Mucosa of rectum (tissue), 2 donors: ENCODE results near the gene TMBIM6.

Experiments used
- H3K27ac ChIP-seq, 2 donors: one replicate each; pipeline ENCODE4 v1.7.0; 2013; ENCODE audit warnings: inconsistent platforms in 2 of 2, low read depth in 2 of 2, low read length in 2 of 2
- H3K27me3 ChIP-seq, 2 donors: one replicate each; pipeline ENCODE4 v1.7.0; 2013; ENCODE audit warnings: low read length in 2 of 2; ENCODE audit not compliant: control insufficient read depth in 2 of 2, insufficient read depth in 2 of 2
- H3K36me3 ChIP-seq, 2 donors: one replicate each; pipeline ENCODE4 v1.7.0; 2013; ENCODE audit warnings: low read length in 2 of 2; ENCODE audit not compliant: control insufficient read depth in 2 of 2, insufficient read depth in 2 of 2
- H3K4me1 ChIP-seq, 2 donors: one replicate each; pipeline ENCODE4 v1.7.0; 2013; ENCODE audit warnings: low read length in 2 of 2, mild to moderate bottlenecking in 1 of 2; ENCODE audit not compliant: control insufficient read depth in 2 of 2, insufficient read depth in 2 of 2
- H3K4me3 ChIP-seq, 2 donors: one replicate each; pipeline ENCODE4 v1.7.0; 2013; ENCODE audit warnings: low read length in 2 of 2
- H3K9ac ChIP-seq, 2 donors: one replicate each; pipeline ENCODE4 v1.7.0; 2013; ENCODE audit warnings: low read length in 2 of 2, low read depth in 1 of 2, mild to moderate bottlenecking in 1 of 2
- H3K9me3 ChIP-seq, 2 donors: one replicate each; pipeline ENCODE4 v1.7.0; 2013; ENCODE audit warnings: low read length in 2 of 2; ENCODE audit not compliant: control insufficient read depth in 2 of 2
- donor health status: healthy.
- donor health status: Normal muscosa, but diverticular disease.

Gene TMBIM6

DNA sequence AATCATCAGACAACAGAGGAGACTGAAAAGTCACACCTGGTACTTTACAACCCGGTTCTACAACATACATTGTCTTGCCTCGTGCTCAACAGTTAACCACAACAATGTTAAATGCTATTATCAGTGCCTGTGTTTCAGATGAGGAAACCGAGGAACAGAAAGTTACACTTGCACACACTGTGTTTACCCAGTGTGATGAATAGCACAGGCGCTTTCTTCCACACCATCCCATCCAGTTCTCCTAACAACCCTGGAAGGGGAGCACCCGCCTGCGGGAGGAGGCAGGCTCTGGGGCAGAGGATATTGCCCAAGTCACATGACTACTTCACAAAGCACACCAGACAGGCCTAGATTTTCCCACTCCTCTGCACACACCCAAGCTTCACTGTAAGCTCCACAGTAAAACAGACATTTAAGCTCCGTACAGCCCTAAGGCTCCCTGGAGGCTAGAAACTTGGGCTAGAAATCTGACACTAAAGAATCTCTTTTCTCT, 65.0 kb downstream of the TMBIM6 start:
- H3K9ac ChIP-seq, result no peak overlapping the region
- H3K36me3 ChIP-seq, result no peaks in the 10 kb centered on the region
- H3K27me3 ChIP-seq, result no peaks in the 10 kb centered on the region
- no peak overlapping the region for H3K4me3 ChIP-seq
- no peaks in the 10 kb centered on the region for H3K9me3 ChIP-seq
- peaks cover 0 to 8% of the 10 kb centered on the region in 2 donors for H3K4me1 ChIP-seq
- H3K27ac ChIP-seq, result no peak overlapping the region

DNA sequence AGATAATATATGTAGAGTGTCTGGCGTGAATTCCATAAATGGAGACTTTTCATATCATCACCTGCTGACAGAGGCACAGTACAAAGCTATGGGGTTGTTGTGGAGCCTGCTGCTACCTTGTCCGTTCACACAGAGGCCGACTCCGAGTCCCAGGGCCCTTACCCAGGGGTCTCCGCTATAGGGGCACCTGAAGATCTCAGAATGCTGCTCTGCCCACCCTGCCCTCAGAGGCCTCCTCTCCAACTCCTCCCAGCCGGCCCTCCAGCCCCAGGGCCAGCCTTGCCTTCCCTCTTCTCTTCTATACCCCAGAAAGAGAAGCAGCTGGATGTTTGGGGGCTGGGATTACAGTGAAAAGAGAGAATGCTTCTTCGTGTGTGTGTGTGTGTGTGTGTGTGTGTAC, 65.5 kb downstream of the TMBIM6 start:
- Histone ChIP-seq H3K9ac (no peak overlapping the region), H3K4me3 (no peak overlapping the region), H3K36me3 (no peaks in the 10 kb centered on the region), H3K27ac (no peak overlapping the region), H3K27me3 (no peaks in the 10 kb centered on the region), H3K4me1 (peaks cover 0 to 8% of the 10 kb centered on the region in 2 donors), H3K9me3 (no peaks in the 10 kb centered on the region)

DNA sequence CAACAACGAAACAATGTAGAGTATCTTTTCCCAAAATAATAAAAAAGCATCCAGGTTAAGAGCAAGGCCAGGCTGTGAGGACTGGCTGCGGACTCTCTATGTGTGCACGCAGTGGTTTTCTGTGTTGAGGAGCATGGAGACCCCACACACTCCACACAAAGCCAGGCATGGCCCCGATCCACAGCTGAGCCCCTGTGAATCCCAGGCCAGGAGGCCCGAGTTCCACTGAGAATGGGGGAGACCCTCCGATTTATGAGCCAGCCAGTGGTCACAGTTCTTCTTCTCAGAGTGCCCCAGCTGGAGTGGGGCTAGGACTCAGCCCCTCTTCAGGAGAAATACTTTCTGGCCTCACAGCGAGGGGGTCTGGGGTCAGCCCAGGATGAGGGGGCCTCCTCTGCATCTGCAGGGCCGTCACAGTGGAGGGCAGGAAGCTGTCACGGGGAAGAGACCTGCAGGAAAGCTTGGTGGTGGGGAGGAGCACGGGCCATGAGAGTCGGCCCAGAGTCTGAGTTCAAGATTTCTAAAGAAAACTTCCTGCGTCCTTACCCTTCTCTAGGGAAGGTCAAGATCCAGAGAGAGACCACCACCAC, 66.7 kb downstream of the TMBIM6 start:
- Histone ChIP-seq H3K4me3 (no peak overlapping the region), H3K4me1 (peaks cover 0 to 8% of the 10 kb centered on the region in 2 donors), H3K27ac (no peak overlapping the region), H3K9me3 (no peaks in the 10 kb centered on the region), H3K36me3 (no peaks in the 10 kb centered on the region), H3K27me3 (no peaks in the 10 kb centered on the region), H3K9ac (no peak overlapping the region)

DNA sequence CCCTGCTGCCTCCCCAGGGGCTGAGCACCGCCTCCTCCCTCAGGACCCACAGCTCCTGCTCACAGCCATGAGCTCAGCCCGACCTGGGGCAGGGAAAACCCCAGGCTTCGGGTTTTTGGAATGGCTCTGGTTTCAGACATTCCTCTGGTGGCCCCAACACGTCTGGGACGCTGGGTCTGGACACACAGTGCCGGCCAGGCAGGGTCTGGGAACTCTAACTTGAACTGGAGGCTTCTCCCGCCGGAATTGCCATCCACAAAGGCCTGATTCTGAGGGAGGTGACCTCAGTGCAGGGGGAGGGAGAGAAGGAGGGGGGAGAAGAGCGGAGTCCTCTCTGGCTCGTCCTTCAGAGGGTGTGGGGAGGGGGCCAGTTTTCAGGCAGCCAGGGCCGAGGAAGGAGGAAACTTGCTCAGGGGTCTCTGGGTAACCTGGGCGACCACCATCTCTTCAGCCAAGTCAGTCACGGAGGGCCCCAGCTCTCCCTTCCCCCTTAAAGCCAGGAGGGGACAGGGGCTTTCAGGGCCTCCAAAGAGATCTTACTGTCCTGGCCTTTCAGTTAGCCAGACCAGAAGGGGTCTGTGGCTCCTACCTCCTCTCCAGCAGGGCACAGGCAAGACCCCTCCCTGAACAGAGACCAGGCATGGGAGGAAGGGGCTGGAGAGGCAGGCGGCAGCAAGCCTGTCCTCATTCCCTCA, 67.5 kb downstream of the TMBIM6 start:
- H3K9me3 ChIP-seq, result no peaks in the 10 kb centered on the region
- peak overlapping the region; percentile 34 to 72 for H3K27ac ChIP-seq
- no peaks in the 10 kb centered on the region for H3K27me3 ChIP-seq
- H3K4me1 ChIP-seq, result peaks cover 0 to 8% of the 10 kb centered on the region in 2 donors
- no peak overlapping the region for H3K4me3 ChIP-seq
- H3K36me3 ChIP-seq, result no peaks in the 10 kb centered on the region
- no peak overlapping the region for H3K9ac ChIP-seq

DNA sequence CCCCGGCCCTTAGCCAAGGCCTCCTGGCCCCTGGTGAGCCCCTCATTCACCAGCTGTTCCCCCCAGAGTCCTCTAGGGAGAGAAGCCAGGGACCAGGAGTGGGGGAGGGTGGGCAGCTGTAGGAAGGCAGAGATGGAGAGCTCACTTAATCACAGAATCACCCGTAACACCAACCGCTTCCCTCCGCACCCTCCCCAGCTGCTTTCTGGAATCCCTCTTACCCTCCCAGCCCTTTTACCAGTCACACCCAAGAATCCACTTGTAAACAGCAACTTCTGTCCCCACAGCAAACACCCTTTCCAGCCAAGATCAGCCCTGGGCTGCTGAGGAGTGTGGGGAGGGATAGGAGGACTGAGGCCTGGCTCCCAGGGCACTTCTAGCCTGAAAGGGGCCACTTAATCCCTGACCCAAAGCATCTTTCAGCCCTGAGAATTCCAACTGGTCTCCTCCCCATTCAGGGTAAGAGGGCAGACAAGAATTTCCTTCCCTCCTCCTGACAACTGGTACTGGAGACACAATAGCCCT, 68.1 kb downstream of the TMBIM6 start:
- no peaks in the 10 kb centered on the region for H3K36me3 ChIP-seq
- peak overlapping the region; percentile 34 to 72 for H3K27ac ChIP-seq
- H3K9me3 ChIP-seq, result no peaks in the 10 kb centered on the region
- no peak overlapping the region for H3K4me3 ChIP-seq
- H3K4me1 ChIP-seq, result peaks cover 0 to 8% of the 10 kb centered on the region in 2 donors
- H3K9ac ChIP-seq, result no peak overlapping the region
- no peaks in the 10 kb centered on the region for H3K27me3 ChIP-seq

DNA sequence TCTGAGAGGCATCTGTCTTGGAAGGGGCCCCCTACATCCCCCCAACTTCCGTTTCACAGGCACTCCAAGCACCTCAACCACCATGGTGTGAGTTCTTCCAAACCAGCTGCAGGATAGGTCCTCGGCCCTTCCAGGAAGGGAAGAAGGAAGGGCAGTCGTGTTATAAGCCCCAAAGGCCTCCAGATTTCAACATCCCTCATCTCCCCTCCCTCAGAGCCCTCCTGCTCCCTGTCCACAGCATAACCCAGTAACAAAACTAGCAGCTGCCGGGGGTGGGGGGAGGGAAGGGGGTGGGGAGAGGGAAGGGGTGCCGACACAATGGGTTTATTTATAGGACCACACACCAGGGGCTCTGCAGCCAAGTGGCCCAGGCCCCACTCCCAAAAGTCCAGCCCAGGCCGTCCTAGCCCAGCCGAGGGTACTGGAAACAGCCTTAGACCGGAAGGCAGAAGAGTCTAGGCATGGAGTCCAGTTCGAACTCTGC, 68.6 kb downstream of the TMBIM6 start:
- Histone ChIP-seq H3K27me3 (no peaks in the 10 kb centered on the region), H3K27ac (peak overlapping the region in 1 of 2 donors; percentile 34), H3K9me3 (no peaks in the 10 kb centered on the region), H3K36me3 (no peaks in the 10 kb centered on the region), H3K4me3 (no peak overlapping the region), H3K9ac (no peak overlapping the region), H3K4me1 (peaks cover 0 to 8% of the 10 kb centered on the region in 2 donors)

DNA sequence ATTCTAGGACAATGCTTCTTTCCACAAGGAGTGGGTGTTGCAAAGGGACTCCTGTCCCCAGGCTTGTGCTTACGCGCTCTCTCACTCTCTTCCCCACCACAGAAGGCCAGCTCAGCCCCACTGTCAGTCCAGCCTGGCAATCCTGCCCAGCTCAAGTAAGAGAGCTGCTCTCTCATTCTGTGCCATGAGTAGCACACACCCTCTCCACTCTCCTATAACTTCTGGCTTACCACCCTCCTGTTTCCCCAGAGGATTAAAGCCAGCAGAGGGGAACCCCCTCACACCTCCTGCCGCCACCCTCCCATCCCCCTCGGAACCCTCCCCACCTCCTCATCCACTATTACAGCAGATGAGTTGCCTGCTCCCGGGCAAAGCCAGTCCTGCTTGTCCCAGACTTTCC, 69.8 kb downstream of the TMBIM6 start:
- H3K4me3 ChIP-seq, result no peak overlapping the region
- no peak overlapping the region for H3K27ac ChIP-seq
- H3K9me3 ChIP-seq, result no peaks in the 10 kb centered on the region
- no peaks in the 10 kb centered on the region for H3K36me3 ChIP-seq
- H3K27me3 ChIP-seq, result no peaks in the 10 kb centered on the region
- H3K9ac ChIP-seq, result no peak overlapping the region
- peaks cover 0 to 8% of the 10 kb centered on the region in 2 donors for H3K4me1 ChIP-seq

DNA sequence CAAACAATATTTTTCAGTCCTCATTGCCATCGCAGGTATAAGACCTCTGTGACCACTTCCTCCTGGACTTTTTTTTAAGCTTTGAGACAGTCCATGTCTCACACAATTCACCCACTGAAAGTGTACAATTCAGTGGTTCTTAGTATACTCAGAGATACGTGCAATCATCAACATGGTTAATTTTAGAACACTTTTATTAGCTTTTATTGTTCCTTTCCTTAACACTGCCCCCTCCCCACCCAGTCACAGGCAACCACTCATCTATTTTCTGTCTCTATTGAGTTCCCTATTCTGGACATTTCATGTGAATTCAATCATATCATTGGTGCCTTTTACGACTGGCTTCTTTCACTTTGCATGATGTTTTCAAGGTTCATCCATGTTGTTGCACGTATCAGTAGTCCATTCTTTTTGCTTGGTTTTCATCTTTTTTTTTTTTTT, 70.6 kb downstream of the TMBIM6 start:
- Histone ChIP-seq H3K4me3 (no peak overlapping the region), H3K4me1 (peaks cover 0 to 8% of the 10 kb centered on the region in 2 donors), H3K27me3 (no peaks in the 10 kb centered on the region), H3K36me3 (no peaks in the 10 kb centered on the region), H3K27ac (no peak overlapping the region), H3K9ac (no peak overlapping the region), H3K9me3 (no peaks in the 10 kb centered on the region)

DNA sequence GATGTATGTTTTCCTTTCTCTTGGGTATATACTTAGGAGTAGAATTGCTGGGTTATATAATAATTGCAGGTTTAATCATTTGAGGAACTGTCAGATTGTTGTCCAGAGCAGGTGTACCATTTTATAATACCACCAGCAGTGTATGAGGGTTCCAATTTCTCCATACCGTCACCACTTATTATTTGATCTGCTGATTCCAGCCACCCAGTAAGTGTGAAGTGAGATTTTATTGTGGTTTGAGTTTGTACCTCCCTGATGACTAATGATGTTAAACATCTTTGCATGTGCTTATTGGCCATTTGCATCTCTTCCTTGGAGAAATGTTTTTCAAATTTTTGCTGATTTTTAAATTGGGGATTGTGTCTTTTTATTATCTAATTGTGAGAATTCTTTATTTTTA, 71.8 kb downstream of the TMBIM6 start:
- no peaks in the 10 kb centered on the region for H3K27me3 ChIP-seq
- no peaks in the 10 kb centered on the region for H3K36me3 ChIP-seq
- no peak overlapping the region for H3K4me3 ChIP-seq
- no peak overlapping the region for H3K27ac ChIP-seq
- no peak overlapping the region for H3K9ac ChIP-seq
- H3K9me3 ChIP-seq, result no peaks in the 10 kb centered on the region
- H3K4me1 ChIP-seq, result peaks cover 0 to 8% of the 10 kb centered on the region in 2 donors
